Measurements from ENCODE around the gene EYA4.

DNA sequence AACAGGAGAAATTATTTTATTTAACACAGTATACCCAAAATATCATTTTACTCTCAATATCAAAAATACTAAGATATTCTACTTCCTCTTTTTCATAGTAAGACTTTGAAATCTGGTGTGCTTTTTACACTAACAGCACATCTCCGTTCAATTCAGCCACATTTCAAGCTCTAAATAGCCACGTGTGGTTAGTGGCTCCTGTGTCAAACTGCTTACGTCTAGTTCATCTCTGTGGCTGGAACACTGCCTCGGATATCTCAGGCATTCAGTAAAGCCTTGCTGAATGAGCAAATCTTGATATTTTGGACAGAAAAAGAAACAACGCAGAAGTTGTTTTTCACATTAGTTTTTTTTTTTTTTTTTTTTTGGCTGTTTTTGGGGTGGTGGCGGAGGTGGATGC lies 136.1 kb downstream of the EYA4 start:
- TF ChIP-seq YY1 (IDR thresholded peaks at IDR 0.05; ENCODE audit: insufficient read depth, insufficient read length) (no peak), SUZ12 (IDR thresholded peaks at IDR 0.05; ENCODE audit: extremely low read depth, insufficient read depth, insufficient read length) (no peak)

All from NT2/D1 (cell line).